PC-3 (cell line): ENCODE results near the gene CCN2.
A peak's percentile ranks its signal among the peaks of the same experiment; 100 is the strongest.

Experiments used
- CTCF ChIP-seq: fragments of 300-600 bp; sonication (generic); conservative IDR thresholded peaks from 2 replicates; pipeline ENCODE4 v1.5.1; 2017; ENCODE audit warnings: antibody characterized with exemption, low read depth, mild to moderate bottlenecking, low read length
- EZH2 ChIP-seq: fragments of 300-600 bp; sonication (generic); IDR thresholded peaks from one replicate; pipeline ENCODE4 v1.6.1; 2017; ENCODE audit warnings: antibody characterized with exemption, mild to moderate bottlenecking, low read length; ENCODE audit not compliant: unreplicated experiment
- EZH2phosphoT487 ChIP-seq: fragments of 300-600 bp; sonication (generic); IDR thresholded peaks from 2 replicates; pipeline ENCODE4 v1.6.1; 2018; ENCODE audit warnings: mild to moderate bottlenecking, antibody characterized with exemption, low read length, borderline replicate concordance

GRCh38 chr6:131924881-131925474 lies 26.2 kb downstream of the CCN2 start:
- TF ChIP-seq CTCF (peak; percentile 74), EZH2 (no peak), EZH2phosphoT487 (no peak)
